ENCODE measurements around the gene CDC42BPA. TPM values are rescaled to one million over a fixed set of nuclear protein-coding genes. Genes with fewer than 3 reads are reported as not detected.

The CDC42BPA gene
- total and polyA plus RNA-seq, 2 donors from 2014 or later = 11.2 to 60.7 TPM

DNA sequence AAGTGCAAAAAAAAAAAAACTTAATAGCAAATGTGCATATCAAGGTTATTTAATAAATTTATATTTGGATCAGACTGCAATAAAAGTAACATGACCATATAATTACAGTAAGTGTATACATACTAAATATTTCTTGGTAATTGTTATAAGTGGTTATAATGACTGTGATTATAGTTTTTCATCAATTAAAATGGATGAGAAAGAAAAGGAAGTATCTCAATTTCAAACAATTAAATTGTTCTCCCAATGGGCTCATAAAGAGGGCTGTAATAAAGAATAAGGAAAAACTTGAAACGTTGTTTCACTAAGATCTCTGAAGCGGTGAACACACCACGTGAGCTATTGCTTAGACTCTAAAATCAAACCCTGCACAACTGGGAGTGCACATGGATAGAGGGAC, 104.1 kb downstream of the CDC42BPA start:
- Histone ChIP-seq H3K4me3 (ENCODE audit: low read length in 3 of 3) (no peak overlapping the region), H3K27me3 (ENCODE audit: control insufficient read depth, insufficient read depth, low read length) (no peaks in the 10 kb centered on the region), H3K27ac (ENCODE audit: low read depth in 2 of 2, low read length in 2 of 2) (no peak overlapping the region), H3K36me3 (ENCODE audit: control insufficient read depth in 2 of 3, insufficient read depth in 3 of 3, low read length in 3 of 3) (no peaks in the 10 kb centered on the region), H3K9ac (ENCODE audit: low read length in 3 of 3) (no peak overlapping the region), H3K9me3 (ENCODE audit: control insufficient read depth in 2 of 3, insufficient read depth in 1 of 3, low read length in 3 of 3) (no peaks in the 10 kb centered on the region), H3K4me1 (ENCODE audit: control insufficient read depth in 2 of 3, insufficient read depth in 2 of 3, low read depth in 1 of 3, low read length in 3 of 3) (peaks cover 0 to 5% (median 3%) of the 10 kb centered on the region in 3 donors)
- DNase-seq (no peak), FAIRE-seq (no peak)
- intact Hi-C loops (cut with DNase I) = no loop called here
- no peak for TF ChIP-seq CTCF (IDR thresholded peaks at IDR 0.05; ENCODE audit: borderline replicate concordance, extremely low read depth, insufficient read depth)

GRCh38 chr1:227213426-227213825, 104.9 kb downstream of the CDC42BPA start:
- no peak for FAIRE-seq
- intact Hi-C loops (cut with DNase I) = no loop called here
- DNase-seq = no peak

GRCh38 chr1:227212164-227212563, 106.1 kb downstream of the CDC42BPA start:
- no peak for TF ChIP-seq CTCF (IDR thresholded peaks at IDR 0.05; ENCODE audit: borderline replicate concordance, extremely low read depth, insufficient read depth)
- H3K27ac ChIP-seq (ENCODE audit: low read depth in 2 of 2, low read length in 2 of 2) = no peak overlapping the region
- H3K9me3 ChIP-seq (ENCODE audit: control insufficient read depth in 2 of 3, insufficient read depth in 1 of 3, low read length in 3 of 3) = no peaks in the 10 kb centered on the region
- intact Hi-C loops (cut with DNase I) = no loop called here
- DNase-seq = no peak
- no peak for FAIRE-seq
- no peaks in the 10 kb centered on the region for H3K36me3 ChIP-seq (ENCODE audit: control insufficient read depth in 2 of 3, insufficient read depth in 3 of 3, low read length in 3 of 3)
- no peak overlapping the region for H3K9ac ChIP-seq (ENCODE audit: low read length in 3 of 3)
- H3K4me1 ChIP-seq (ENCODE audit: control insufficient read depth in 2 of 3, insufficient read depth in 2 of 3, low read depth in 1 of 3, low read length in 3 of 3) = no peaks in the 10 kb centered on the region
- H3K27me3 ChIP-seq (ENCODE audit: control insufficient read depth, insufficient read depth, low read length) = no peaks in the 10 kb centered on the region
- no peak overlapping the region for H3K4me3 ChIP-seq (ENCODE audit: low read length in 3 of 3)

More at GRCh38 chr1:227213426-227213825, 104.9 kb downstream of the CDC42BPA start:
- Histone ChIP-seq H3K9ac (ENCODE audit: low read length in 3 of 3) (no peak overlapping the region), H3K36me3 (ENCODE audit: control insufficient read depth in 2 of 3, insufficient read depth in 3 of 3, low read length in 3 of 3) (no peaks in the 10 kb centered on the region), H3K9me3 (ENCODE audit: control insufficient read depth in 2 of 3, insufficient read depth in 1 of 3, low read length in 3 of 3) (no peaks in the 10 kb centered on the region), H3K27ac (ENCODE audit: low read depth in 2 of 2, low read length in 2 of 2) (no peak overlapping the region), H3K4me1 (ENCODE audit: control insufficient read depth in 2 of 3, insufficient read depth in 2 of 3, low read depth in 1 of 3, low read length in 3 of 3) (no peaks in the 10 kb centered on the region), H3K27me3 (ENCODE audit: control insufficient read depth, insufficient read depth, low read length) (no peaks in the 10 kb centered on the region), H3K4me3 (ENCODE audit: low read length in 3 of 3) (no peak overlapping the region)
- no peak for TF ChIP-seq CTCF (IDR thresholded peaks at IDR 0.05; ENCODE audit: borderline replicate concordance, extremely low read depth, insufficient read depth)

DNA sequence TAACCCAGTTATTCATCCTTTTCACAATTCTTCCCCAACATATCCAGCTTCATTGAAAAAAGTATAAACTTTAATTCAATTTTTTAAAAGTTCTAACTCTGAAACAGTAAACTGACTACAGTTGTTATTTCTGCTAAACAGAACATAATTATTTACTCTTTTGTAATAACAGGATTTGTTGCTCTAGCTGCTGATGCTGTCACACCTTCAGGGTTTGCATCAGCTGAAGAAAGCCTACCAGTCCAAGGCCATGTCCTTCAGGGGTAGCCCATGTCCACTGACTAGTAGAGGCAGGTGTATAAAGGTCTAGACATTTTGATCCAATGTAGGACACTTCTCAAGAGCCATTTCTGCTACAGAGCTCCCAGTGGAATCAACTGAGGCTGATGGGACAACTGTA, 107.7 kb downstream of the CDC42BPA start:
- no peak for FAIRE-seq
- Histone ChIP-seq H3K9me3 (ENCODE audit: control insufficient read depth in 2 of 3, insufficient read depth in 1 of 3, low read length in 3 of 3) (no peaks in the 10 kb centered on the region), H3K36me3 (ENCODE audit: control insufficient read depth in 2 of 3, insufficient read depth in 3 of 3, low read length in 3 of 3) (no peaks in the 10 kb centered on the region), H3K4me3 (ENCODE audit: low read length in 3 of 3) (no peak overlapping the region), H3K9ac (ENCODE audit: low read length in 3 of 3) (no peak overlapping the region), H3K27ac (ENCODE audit: low read depth in 2 of 2, low read length in 2 of 2) (no peak overlapping the region), H3K27me3 (ENCODE audit: control insufficient read depth, insufficient read depth, low read length) (no peaks in the 10 kb centered on the region), H3K4me1 (ENCODE audit: control insufficient read depth in 2 of 3, insufficient read depth in 2 of 3, low read depth in 1 of 3, low read length in 3 of 3) (no peaks in the 10 kb centered on the region)
- DNase-seq = no peak
- no peak for TF ChIP-seq CTCF (IDR thresholded peaks at IDR 0.05; ENCODE audit: borderline replicate concordance, extremely low read depth, insufficient read depth)
- intact Hi-C loops (cut with DNase I) = no loop called here
